ENCODE measurements around the gene TCF12. TPM values are rescaled to one million over a fixed set of nuclear protein-coding genes. Genes with fewer than 3 reads are reported as not detected.
A peak's percentile ranks its signal among the peaks of the same experiment; 100 is the strongest.

Gene TCF12
- total RNA-seq, 1 donor from 2014 or later = 112 TPM

GRCh38 chr15:57086857-57087427 lies 168.5 kb downstream of the TCF12 start:
- Histone ChIP-seq H3K9ac (ENCODE audit: low read length) (no peak overlapping the region), H3K79me2 (ENCODE audit: insufficient read depth, low read length) (peaks cover 77% of the 10 kb centered on the region), H3K36me3 (ENCODE audit: insufficient read depth, low read length) (no peaks in the 10 kb centered on the region), H4K20me1 (ENCODE audit: insufficient read depth, low read length) (peaks cover 34% of the 10 kb centered on the region), H3K4me3 (ENCODE audit: insufficient read depth, low read depth, low read length) (no peak overlapping the region), H3K4me2 (ENCODE audit: low read length) (no peak overlapping the region), H2AFZ (ENCODE audit: low read depth, low read length) (no peak overlapping the region), H3K4me1 (ENCODE audit: insufficient read depth, low read length) (peaks cover 6% of the 10 kb centered on the region), H3K9me3 (ENCODE audit: insufficient read depth, low read depth, low read length) (no peaks in the 10 kb centered on the region), H3K27ac (ENCODE audit: low read depth, low read length) (no peak overlapping the region), H3K27me3 (ENCODE audit: insufficient read depth, low read length) (no peaks in the 10 kb centered on the region)
- Mint-ChIP-seq H3K36me3 (ENCODE audit: low read depth, unreplicated experiment) (no peaks in the 10 kb centered on the region), H3K9me3 (ENCODE audit: unreplicated experiment) (no peaks in the 10 kb centered on the region), H3K27me3 (ENCODE audit: low read depth, unreplicated experiment) (no peaks in the 10 kb centered on the region), H3K4me1 (ENCODE audit: low read depth, unreplicated experiment) (peaks cover 6% of the 10 kb centered on the region), H3K27ac (ENCODE audit: unreplicated experiment) (no peak overlapping the region), H3K4me3 (ENCODE audit: unreplicated experiment) (no peak overlapping the region)
- no peak for DNase-seq (ENCODE audit: low read depth)
- TF ChIP-seq, protein P1, sequence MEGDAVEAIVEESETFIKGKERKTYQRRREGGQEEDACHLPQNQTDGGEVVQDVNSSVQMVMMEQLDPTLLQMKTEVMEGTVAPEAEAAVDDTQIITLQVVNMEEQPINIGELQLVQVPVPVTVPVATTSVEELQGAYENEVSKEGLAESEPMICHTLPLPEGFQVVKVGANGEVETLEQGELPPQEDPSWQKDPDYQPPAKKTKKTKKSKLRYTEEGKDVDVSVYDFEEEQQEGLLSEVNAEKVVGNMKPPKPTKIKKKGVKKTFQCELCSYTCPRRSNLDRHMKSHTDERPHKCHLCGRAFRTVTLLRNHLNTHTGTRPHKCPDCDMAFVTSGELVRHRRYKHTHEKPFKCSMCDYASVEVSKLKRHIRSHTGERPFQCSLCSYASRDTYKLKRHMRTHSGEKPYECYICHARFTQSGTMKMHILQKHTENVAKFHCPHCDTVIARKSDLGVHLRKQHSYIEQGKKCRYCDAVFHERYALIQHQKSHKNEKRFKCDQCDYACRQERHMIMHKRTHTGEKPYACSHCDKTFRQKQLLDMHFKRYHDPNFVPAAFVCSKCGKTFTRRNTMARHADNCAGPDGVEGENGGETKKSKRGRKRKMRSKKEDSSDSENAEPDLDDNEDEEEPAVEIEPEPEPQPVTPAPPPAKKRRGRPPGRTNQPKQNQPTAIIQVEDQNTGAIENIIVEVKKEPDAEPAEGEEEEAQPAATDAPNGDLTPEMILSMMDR (IDR thresholded peaks at IDR 0.05; ENCODE audit: insufficient read depth, low read depth, low read length) = no peak
- TF ChIP-seq EZH2 (IDR thresholded peaks at IDR 0.05; ENCODE audit: insufficient read depth, low read length) = no peak
- FAIRE-seq = no peak

GRCh38 chr15:57089815-57090495 lies 171.5 kb downstream of the TCF12 start:
- no peak overlapping the region for H3K4me3 ChIP-seq (ENCODE audit: insufficient read depth, low read depth, low read length)
- Mint-ChIP-seq H3K4me1 (ENCODE audit: low read depth, unreplicated experiment) (peaks cover 3% of the 10 kb centered on the region), H3K4me3 (ENCODE audit: unreplicated experiment) (no peak overlapping the region), H3K27ac (ENCODE audit: unreplicated experiment) (no peak overlapping the region), H3K9me3 (ENCODE audit: unreplicated experiment) (no peaks in the 10 kb centered on the region), H3K36me3 (ENCODE audit: low read depth, unreplicated experiment) (no peaks in the 10 kb centered on the region), H3K27me3 (ENCODE audit: low read depth, unreplicated experiment) (no peaks in the 10 kb centered on the region)
- H3K79me2 ChIP-seq (ENCODE audit: insufficient read depth, low read length) = peaks cover 51% of the 10 kb centered on the region
- peaks cover 23% of the 10 kb centered on the region for H4K20me1 ChIP-seq (ENCODE audit: insufficient read depth, low read length)
- no peaks in the 10 kb centered on the region for H3K36me3 ChIP-seq (ENCODE audit: insufficient read depth, low read length)
- TF ChIP-seq, protein P1 (IDR thresholded peaks at IDR 0.05; ENCODE audit: insufficient read depth, low read depth, low read length) = no peak
- FAIRE-seq (no peak), DNase-seq (ENCODE audit: low read depth) (no peak)
- no peak overlapping the region for H3K9ac ChIP-seq (ENCODE audit: low read length)
- no peak overlapping the region for H3K27ac ChIP-seq (ENCODE audit: low read depth, low read length)
- no peaks in the 10 kb centered on the region for H3K9me3 ChIP-seq (ENCODE audit: insufficient read depth, low read depth, low read length)
- no peak overlapping the region for H2AFZ ChIP-seq (ENCODE audit: low read depth, low read length)
- no peak overlapping the region for H3K4me2 ChIP-seq (ENCODE audit: low read length)
- no peaks in the 10 kb centered on the region for H3K27me3 ChIP-seq (ENCODE audit: insufficient read depth, low read length)
- no peaks in the 10 kb centered on the region for H3K4me1 ChIP-seq (ENCODE audit: insufficient read depth, low read length)

GRCh38 chr15:57090496-57090859 lies 172.0 kb downstream of the TCF12 start:
- Mint-ChIP-seq H3K36me3 (ENCODE audit: low read depth, unreplicated experiment) (peaks cover 1% of the 10 kb centered on the region), H3K4me1 (ENCODE audit: low read depth, unreplicated experiment) (peaks cover 3% of the 10 kb centered on the region), H3K27me3 (ENCODE audit: low read depth, unreplicated experiment) (no peaks in the 10 kb centered on the region), H3K27ac (ENCODE audit: unreplicated experiment) (no peak overlapping the region), H3K4me3 (ENCODE audit: unreplicated experiment) (no peak overlapping the region), H3K9me3 (ENCODE audit: unreplicated experiment) (no peaks in the 10 kb centered on the region)
- peak; percentile 27 for DNase-seq (ENCODE audit: low read depth)
- Histone ChIP-seq H3K79me2 (ENCODE audit: insufficient read depth, low read length) (peaks cover 48% of the 10 kb centered on the region), H3K27me3 (ENCODE audit: insufficient read depth, low read length) (no peaks in the 10 kb centered on the region), H3K4me2 (ENCODE audit: low read length) (no peak overlapping the region), H3K36me3 (ENCODE audit: insufficient read depth, low read length) (no peaks in the 10 kb centered on the region), H3K4me3 (ENCODE audit: insufficient read depth, low read depth, low read length) (no peak overlapping the region), H3K4me1 (ENCODE audit: insufficient read depth, low read length) (no peaks in the 10 kb centered on the region), H3K9me3 (ENCODE audit: insufficient read depth, low read depth, low read length) (no peaks in the 10 kb centered on the region), H2AFZ (ENCODE audit: low read depth, low read length) (no peak overlapping the region), H3K9ac (ENCODE audit: low read length) (no peak overlapping the region), H4K20me1 (ENCODE audit: insufficient read depth, low read length) (peaks cover 23% of the 10 kb centered on the region), H3K27ac (ENCODE audit: low read depth, low read length) (no peak overlapping the region)
- FAIRE-seq = no peak
- TF ChIP-seq, protein P1 (IDR thresholded peaks at IDR 0.05; ENCODE audit: insufficient read depth, low read depth, low read length) = no peak
- no peak for TF ChIP-seq EZH2 (IDR thresholded peaks at IDR 0.05; ENCODE audit: insufficient read depth, low read length)
